IMR-90 (cell line): ENCODE data around the gene CXXC4. TPM values are rescaled to one million over a fixed set of nuclear protein-coding genes. Genes with fewer than 3 reads are reported as not detected.

Experiments
- ATAC-seq: fragments of 200-7000 bp; cut with Tn5 transposase; 2 replicates; pipeline ENCODE4 v1.9.1; 2020; ENCODE audit warnings: low read depth, mild to moderate bottlenecking, moderate library complexity
- BruUV-seq: library from RNA; stranded (reverse); fragments of 400-500 nt; replicated peaks from 2 replicates; lab custom pipeline; 2021; lab: Mats Ljungman, UMichigan
- CTCF ChIA-PET: fragments of 300-600 bp; formaldehyde crosslinking; extraction: SDS; loops from one replicate; lab custom pipeline; 2021; ENCODE audit warnings: antibody characterized with exemption; lab: Yijun Ruan, JAX
- POLR2A ChIA-PET: fragments of 300-600 bp; sonication (Branson Sonifier 250); formaldehyde crosslinking; loops from one replicate; lab custom pipeline; 2022; ENCODE audit warnings: antibody characterized with exemption; ENCODE audit not compliant: unreplicated experiment; lab: Charles Lee
- DNase-seq: peaks from one replicate; pipeline ENCODE4 v3.0.0; 2013
- H2AFZ ChIP-seq: replicated peaks from 2 replicates; pipeline ENCODE3; 2013; ENCODE audit warnings: low read length, mild to moderate bottlenecking; ENCODE audit not compliant: poor library complexity
- H2AK5ac ChIP-seq: 2 replicates; pipeline ENCODE4 v1.6.1; 2013; ENCODE audit warnings: low read depth, low read length, inconsistent platforms
- H2AK9ac ChIP-seq: replicated peaks from 2 replicates; pipeline ENCODE3; 2013; ENCODE audit warnings: mild to moderate bottlenecking, low read depth, low read length, moderate library complexity; ENCODE audit not compliant: poor library complexity
- H2BK120ac ChIP-seq: 2 replicates; pipeline ENCODE4 v1.6.1; 2013; ENCODE audit warnings: low read depth, low read length, inconsistent platforms
- H2BK15ac ChIP-seq: 3 replicates; pipeline ENCODE4 v1.6.1; 2013; ENCODE audit warnings: low read depth, low read length, inconsistent platforms
- H2BK20ac ChIP-seq: 2 replicates; pipeline ENCODE4 v1.6.1; 2013; ENCODE audit warnings: low read depth, mild to moderate bottlenecking, inconsistent platforms, low read length, moderate library complexity
- H2BK5ac ChIP-seq: 2 replicates; pipeline ENCODE4 v1.6.1; 2013; ENCODE audit warnings: mild to moderate bottlenecking, low read depth, low read length, inconsistent platforms; ENCODE audit not compliant: poor library complexity, severe bottlenecking
- H3K14ac ChIP-seq: replicated peaks from 2 replicates; pipeline ENCODE4 v1.6.1; 2013; ENCODE audit warnings: low read depth, low read length, inconsistent platforms
- H3K18ac ChIP-seq: 2 replicates; pipeline ENCODE4 v1.6.1; 2013; ENCODE audit warnings: low read depth, low read length, control low read depth
- H3K23ac ChIP-seq: 2 replicates; pipeline ENCODE4 v1.6.1; 2013; ENCODE audit warnings: low read depth, low read length, inconsistent platforms
- H3K27ac ChIP-seq: 2 replicates; pipeline ENCODE4 v1.5.1; 2013; ENCODE audit warnings: mild to moderate bottlenecking, control low read depth, low read length; ENCODE audit not compliant: insufficient read depth
- H3K27me3 ChIP-seq: 2 replicates; pipeline ENCODE4 v1.6.1; 2013; ENCODE audit warnings: low read length; ENCODE audit not compliant: control insufficient read depth, insufficient read depth
- H3K36me3 ChIP-seq: 2 replicates; pipeline ENCODE4 v1.6.1; 2013; ENCODE audit warnings: low read length, mixed read lengths; ENCODE audit not compliant: control insufficient read depth, insufficient read depth
- H3K4ac ChIP-seq: 2 replicates; pipeline ENCODE4 v1.6.1; 2013; ENCODE audit warnings: low read depth, low read length, inconsistent platforms
- H3K4me1 ChIP-seq: 2 replicates; pipeline ENCODE4 v1.6.1; 2013; ENCODE audit warnings: low read length, mixed read lengths; ENCODE audit not compliant: control insufficient read depth, insufficient read depth
- H3K4me2 ChIP-seq: 2 replicates; pipeline ENCODE4 v1.6.1; 2013; ENCODE audit warnings: low read depth, mild to moderate bottlenecking, control low read depth, low read length, moderate library complexity
- H3K4me3 ChIP-seq: 2 replicates; pipeline ENCODE4 v1.5.1; 2013; ENCODE audit warnings: low read depth, mild to moderate bottlenecking, control low read depth, low read length, moderate library complexity; ENCODE audit not compliant: insufficient read depth
- H3K56ac ChIP-seq: 2 replicates; pipeline ENCODE4 v1.6.1; 2013; ENCODE audit warnings: low read length, inconsistent platforms; ENCODE audit not compliant: insufficient read depth; ENCODE audit errors: extremely low read depth
- H3K79me1 ChIP-seq, 2 experiments: 2 replicates each; pipeline ENCODE4 v1.6.1; 2013; ENCODE audit warnings: low read length in 2 of 2, inconsistent platforms in 1 of 2, low read depth in 1 of 2
- H3K9ac ChIP-seq: 2 replicates; pipeline ENCODE4 v1.6.1; 2013; ENCODE audit warnings: low read depth, low read length, control low read depth
- H3K9me1 ChIP-seq: 2 replicates; pipeline ENCODE4 v1.6.1; 2013; ENCODE audit warnings: low read length, inconsistent platforms; ENCODE audit not compliant: insufficient read depth
- H3K9me3 ChIP-seq: 2 replicates; pipeline ENCODE4 v1.6.1; 2013; ENCODE audit warnings: low read length; ENCODE audit not compliant: control insufficient read depth, insufficient read depth
- H4K20me1 ChIP-seq: 2 replicates; pipeline ENCODE4 v1.6.1; 2013; ENCODE audit warnings: low read length, inconsistent platforms; ENCODE audit not compliant: insufficient read depth
- H4K5ac ChIP-seq: 2 replicates; pipeline ENCODE4 v1.6.1; 2013; ENCODE audit warnings: mild to moderate bottlenecking, low read depth, low read length, control low read depth
- H4K8ac ChIP-seq, 2 experiments: 2 replicates each; pipeline ENCODE4 v1.6.1; 2013; ENCODE audit warnings: low read depth in 2 of 2, low read length in 2 of 2, control low read depth in 1 of 2, inconsistent platforms in 1 of 2
- H4K91ac ChIP-seq: 2 replicates; pipeline ENCODE4 v1.6.1; 2013; ENCODE audit warnings: low read depth, low read length, inconsistent platforms; ENCODE audit not compliant: insufficient read depth
- BHLHE40 ChIP-seq: fragments of 150-350 bp; IDR thresholded peaks from 2 replicates; pipeline ENCODE4 v1.6.1; 2016; ENCODE audit warnings: mild to moderate bottlenecking, low read depth, low read length
- CHD1 ChIP-seq: IDR thresholded peaks from 2 replicates; pipeline ENCODE4 v1.6.1; 2012; ENCODE audit warnings: low read depth, low read length, improper control_type of control experiment
- CTCF ChIP-seq: conservative IDR thresholded peaks from 2 replicates; pipeline ENCODE4 v1.5.1; 2012; ENCODE audit warnings: mild to moderate bottlenecking, low read depth, low read length, improper control_type of control experiment
- FOS ChIP-seq: fragments of 150-350 bp; IDR thresholded peaks from 2 replicates; pipeline ENCODE4 v1.6.1; 2016; ENCODE audit warnings: low read depth, low read length
- MAFK ChIP-seq: IDR thresholded peaks from 2 replicates; pipeline ENCODE4 v1.6.1; 2012; ENCODE audit warnings: low read depth, low read length, improper control_type of control experiment
- MAZ ChIP-seq: IDR thresholded peaks from 2 replicates; pipeline ENCODE4 v1.6.1; 2012; ENCODE audit warnings: low read depth, mild to moderate bottlenecking, low read length, improper control_type of control experiment, moderate library complexity, borderline replicate concordance
- NFE2L2 ChIP-seq: fragments of 150-350 bp; IDR thresholded peaks from 2 replicates; pipeline ENCODE4 v1.6.1; 2016; ENCODE audit warnings: low read depth, mild to moderate bottlenecking, low read length
- RAD21 ChIP-seq: IDR thresholded peaks from 2 replicates; pipeline ENCODE4 v1.6.1; 2012; ENCODE audit warnings: low read length, improper control_type of control experiment
- RCOR1 ChIP-seq: IDR thresholded peaks from 2 replicates; pipeline ENCODE4 v1.6.1; 2012; ENCODE audit warnings: mild to moderate bottlenecking, low read length, improper control_type of control experiment; ENCODE audit not compliant: insufficient replicate concordance
- RFX5 ChIP-seq: IDR thresholded peaks from 2 replicates; pipeline ENCODE4 v1.8.0; 2012; ENCODE audit warnings: low read depth, mild to moderate bottlenecking, low read length, moderate library complexity
- SMC3 ChIP-seq: fragments of 150-350 bp; IDR thresholded peaks from 2 replicates; pipeline ENCODE4 v1.6.1; 2016; ENCODE audit warnings: low read depth, mild to moderate bottlenecking, antibody characterized with exemption, low read length, moderate library complexity
- USF2 ChIP-seq: fragments of 150-350 bp; IDR thresholded peaks from 2 replicates; pipeline ENCODE4 v1.6.1; 2017; ENCODE audit warnings: mild to moderate bottlenecking, antibody characterized with exemption, low read length, low read depth
- dilution Hi-C: fragments of 300-500 bp; cut with HindIII; formaldehyde crosslinking; loops from one replicate; pipeline ENCODE4 v1.14.3; 2018; ENCODE audit warnings: low sequenced_read_pairs; ENCODE audit not compliant: unreplicated experiment
- in situ Hi-C: fragments of 300-500 bp; cut with MboI; formaldehyde crosslinking; loops from 3 replicates; pipeline ENCODE4 v1.14.3; 2019; ENCODE audit warnings: low sequenced_read_pairs, inconsistent platforms, mixed read lengths
- intact Hi-C: fragments of 100-400 bp; cut with micrococcal nuclease; formaldehyde crosslinking; loops from 2 replicates; pipeline ENCODE4 v1.10.0; 2022
- polyA plus RNA-seq, 3 experiments: library from polyadenylated mRNA; depleted of rRNA; stranded (reverse); fragments of >200 nt; gene quantifications; 2 replicates each; pipeline ENCODE4 v1.2.3, GENCODE V29; 2012; ENCODE audit warnings: low replicate concordance in 1 of 3
- total RNA-seq: library from RNA; depleted of rRNA; stranded (reverse); fragments of >200 nt; gene quantifications from 2 replicates; pipeline ENCODE4 v1.2.3, GENCODE V29; 2012
- TF ChIP-seq, protein P1 (sequence below): fragments of 150-350 bp; IDR thresholded peaks from 2 replicates; pipeline ENCODE4 v1.6.1; 2016; ENCODE audit warnings: low read depth, mild to moderate bottlenecking, low read length, moderate library complexity, borderline replicate concordance

The CXXC4 gene
- total and polyA plus RNA-seq, 2 of the 4 experiments (the other 2 are of a cell fraction) = not detected

- TF ChIP-seq MAFK = no peak
- no peak for TF ChIP-seq BHLHE40
- TF ChIP-seq MAZ = no peak
- TF ChIP-seq RCOR1 = no peak
- no peak for TF ChIP-seq CTCF
- TF ChIP-seq, protein P1, sequence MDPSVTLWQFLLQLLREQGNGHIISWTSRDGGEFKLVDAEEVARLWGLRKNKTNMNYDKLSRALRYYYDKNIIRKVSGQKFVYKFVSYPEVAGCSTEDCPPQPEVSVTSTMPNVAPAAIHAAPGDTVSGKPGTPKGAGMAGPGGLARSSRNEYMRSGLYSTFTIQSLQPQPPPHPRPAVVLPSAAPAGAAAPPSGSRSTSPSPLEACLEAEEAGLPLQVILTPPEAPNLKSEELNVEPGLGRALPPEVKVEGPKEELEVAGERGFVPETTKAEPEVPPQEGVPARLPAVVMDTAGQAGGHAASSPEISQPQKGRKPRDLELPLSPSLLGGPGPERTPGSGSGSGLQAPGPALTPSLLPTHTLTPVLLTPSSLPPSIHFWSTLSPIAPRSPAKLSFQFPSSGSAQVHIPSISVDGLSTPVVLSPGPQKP = no peak
- no peak for TF ChIP-seq USF2
- TF ChIP-seq RAD21 = no peak
- TF ChIP-seq CHD1 = no peak
- no peak for TF ChIP-seq SMC3
- no peak for TF ChIP-seq RFX5
- no peak for TF ChIP-seq NFE2L2
- no peak for TF ChIP-seq FOS
- dilution Hi-C loops = no loop called here
- no peak overlapping the region for H3K9ac ChIP-seq
- H4K20me1 ChIP-seq = no peaks in the 10 kb centered on the region
- no TSS peak for BruUV-seq
- H4K8ac ChIP-seq = no peak overlapping the region
- H4K5ac ChIP-seq = no peak overlapping the region
- H2BK120ac ChIP-seq = no peak overlapping the region
- no peak overlapping the region for H3K14ac ChIP-seq
- intact Hi-C loops = no loop called here
- no peak overlapping the region for H2BK5ac ChIP-seq
- no peaks in the 10 kb centered on the region for H3K27me3 ChIP-seq
- no peak overlapping the region for H3K4ac ChIP-seq
- H2AK5ac ChIP-seq = no peak overlapping the region
- ChIA-PET CTCF (interaction anchor here (0.5 kb wide), 1 partner anchor 21 kb away, joined by 3 read pairs; no protein-coding TSS in a partner anchor), POLR2A (no interaction called here)
- DNase-seq (no peak), ATAC-seq (no peak)
- no peaks in the 10 kb centered on the region for H3K36me3 ChIP-seq
- no peaks in the 10 kb centered on the region for H3K9me3 ChIP-seq
- H3K4me2 ChIP-seq = no peak overlapping the region
- no peak overlapping the region for H3K18ac ChIP-seq
- no peak overlapping the region for H2AK9ac ChIP-seq
- no peak overlapping the region for H4K91ac ChIP-seq
- no peak overlapping the region for H2BK20ac ChIP-seq
- H3K4me1 ChIP-seq = no peaks in the 10 kb centered on the region
- H3K79me1 ChIP-seq = no peaks in the 10 kb centered on the region
- H3K56ac ChIP-seq = no peak overlapping the region
- H3K9me1 ChIP-seq = no peaks in the 10 kb centered on the region
- no peak overlapping the region for H2BK15ac ChIP-seq
- H3K23ac ChIP-seq = no peak overlapping the region
- no peak overlapping the region for H3K27ac ChIP-seq
- no peak overlapping the region for H2AFZ ChIP-seq
- no peak overlapping the region for H3K4me3 ChIP-seq
- in situ Hi-C loops = no loop called here
Observed at GRCh38 chr4:104519588-104519987, 24.9 kb upstream of the CXXC4 start.
